Measurements from ENCODE around the gene SLC1A3.

Gene SLC1A3

GRCh38 chr5:36682499-36682898 lies 76.1 kb downstream of the SLC1A3 start:
- Histone ChIP-seq H3K4me1 (ENCODE audit: control insufficient read depth, insufficient read depth, low read length) (no peaks in the 10 kb centered on the region), H3K9me3 (ENCODE audit: control insufficient read depth, insufficient read depth, low read length) (no peaks in the 10 kb centered on the region), H3K9ac (ENCODE audit: low read depth, low read length) (no peak overlapping the region), H3K36me3 (ENCODE audit: control insufficient read depth, insufficient read depth, low read length) (no peaks in the 10 kb centered on the region), H3K27me3 (ENCODE audit: control insufficient read depth, insufficient read depth, low read length) (no peaks in the 10 kb centered on the region), H3K4me3 (ENCODE audit: low read depth, low read length) (no peak overlapping the region)

- Histone ChIP-seq H3K36me3 (ENCODE audit: control insufficient read depth, insufficient read depth, low read length) (no peaks in the 10 kb centered on the region), H3K27me3 (ENCODE audit: control insufficient read depth, insufficient read depth, low read length) (no peaks in the 10 kb centered on the region), H3K4me3 (ENCODE audit: low read depth, low read length) (no peak overlapping the region), H3K9me3 (ENCODE audit: control insufficient read depth, insufficient read depth, low read length) (no peaks in the 10 kb centered on the region), H3K4me1 (ENCODE audit: control insufficient read depth, insufficient read depth, low read length) (no peaks in the 10 kb centered on the region), H3K9ac (ENCODE audit: low read depth, low read length) (no peak overlapping the region)
These were observed 77.5 kb downstream of the SLC1A3 start for GRCh38 chr5:36683821-36684434.

- Histone ChIP-seq H3K27me3 (ENCODE audit: control insufficient read depth, insufficient read depth, low read length) (no peaks in the 10 kb centered on the region), H3K9me3 (ENCODE audit: control insufficient read depth, insufficient read depth, low read length) (no peaks in the 10 kb centered on the region), H3K36me3 (ENCODE audit: control insufficient read depth, insufficient read depth, low read length) (no peaks in the 10 kb centered on the region), H3K9ac (ENCODE audit: low read depth, low read length) (no peak overlapping the region), H3K4me3 (ENCODE audit: low read depth, low read length) (no peak overlapping the region), H3K4me1 (ENCODE audit: control insufficient read depth, insufficient read depth, low read length) (peaks cover under 1% of the 10 kb centered on the region)
These were observed 79.4 kb downstream of the SLC1A3 start for GRCh38 chr5:36685631-36686288.

GRCh38 chr5:36686881-36687280 lies 80.5 kb downstream of the SLC1A3 start:
- H3K9ac ChIP-seq (ENCODE audit: low read depth, low read length) = no peak overlapping the region
- no peak overlapping the region for H3K4me3 ChIP-seq (ENCODE audit: low read depth, low read length)
- H3K9me3 ChIP-seq (ENCODE audit: control insufficient read depth, insufficient read depth, low read length) = no peaks in the 10 kb centered on the region
- H3K36me3 ChIP-seq (ENCODE audit: control insufficient read depth, insufficient read depth, low read length) = no peaks in the 10 kb centered on the region
- peaks cover 5% of the 10 kb centered on the region for H3K27me3 ChIP-seq (ENCODE audit: control insufficient read depth, insufficient read depth, low read length)
- peaks cover 3% of the 10 kb centered on the region for H3K4me1 ChIP-seq (ENCODE audit: control insufficient read depth, insufficient read depth, low read length)

GRCh38 chr5:36688722-36689121 lies 82.3 kb downstream of the SLC1A3 start:
- no peak overlapping the region for H3K4me3 ChIP-seq (ENCODE audit: low read depth, low read length)
- H3K9ac ChIP-seq (ENCODE audit: low read depth, low read length) = no peak overlapping the region
- H3K4me1 ChIP-seq (ENCODE audit: control insufficient read depth, insufficient read depth, low read length) = peaks cover 3% of the 10 kb centered on the region
- H3K36me3 ChIP-seq (ENCODE audit: control insufficient read depth, insufficient read depth, low read length) = no peaks in the 10 kb centered on the region
- H3K27me3 ChIP-seq (ENCODE audit: control insufficient read depth, insufficient read depth, low read length) = peaks cover 18% of the 10 kb centered on the region
- no peaks in the 10 kb centered on the region for H3K9me3 ChIP-seq (ENCODE audit: control insufficient read depth, insufficient read depth, low read length)

- Histone ChIP-seq H3K4me1 (ENCODE audit: control insufficient read depth, insufficient read depth, low read length) (peaks cover 3% of the 10 kb centered on the region), H3K27me3 (ENCODE audit: control insufficient read depth, insufficient read depth, low read length) (peaks cover 23% of the 10 kb centered on the region), H3K9me3 (ENCODE audit: control insufficient read depth, insufficient read depth, low read length) (no peaks in the 10 kb centered on the region), H3K4me3 (ENCODE audit: low read depth, low read length) (no peak overlapping the region), H3K36me3 (ENCODE audit: control insufficient read depth, insufficient read depth, low read length) (no peaks in the 10 kb centered on the region), H3K9ac (ENCODE audit: low read depth, low read length) (no peak overlapping the region)
These were observed 82.8 kb downstream of the SLC1A3 start for GRCh38 chr5:36689225-36689624.

GRCh38 chr5:36690041-36690961 lies 83.9 kb downstream of the SLC1A3 start:
- H3K27me3 ChIP-seq (ENCODE audit: control insufficient read depth, insufficient read depth, low read length) = peaks cover 27% of the 10 kb centered on the region
- H3K4me1 ChIP-seq (ENCODE audit: control insufficient read depth, insufficient read depth, low read length) = peaks cover 3% of the 10 kb centered on the region
- H3K9ac ChIP-seq (ENCODE audit: low read depth, low read length) = peak overlapping the region; percentile 70

GRCh38 chr5:36691226-36691625 lies 84.8 kb downstream of the SLC1A3 start:
- H3K9me3 ChIP-seq (ENCODE audit: control insufficient read depth, insufficient read depth, low read length) = no peaks in the 10 kb centered on the region
- no peaks in the 10 kb centered on the region for H3K36me3 ChIP-seq (ENCODE audit: control insufficient read depth, insufficient read depth, low read length)
- H3K27me3 ChIP-seq (ENCODE audit: control insufficient read depth, insufficient read depth, low read length) = peaks cover 27% of the 10 kb centered on the region
- H3K4me3 ChIP-seq (ENCODE audit: low read depth, low read length) = no peak overlapping the region
- peaks cover 3% of the 10 kb centered on the region for H3K4me1 ChIP-seq (ENCODE audit: control insufficient read depth, insufficient read depth, low read length)
- no peak overlapping the region for H3K9ac ChIP-seq (ENCODE audit: low read depth, low read length)

More at GRCh38 chr5:36690041-36690961, 83.9 kb downstream of the SLC1A3 start:
- H3K36me3 ChIP-seq (ENCODE audit: control insufficient read depth, insufficient read depth, low read length) = no peaks in the 10 kb centered on the region
- H3K4me3 ChIP-seq (ENCODE audit: low read depth, low read length) = peak overlapping the region; percentile 65
- H3K9me3 ChIP-seq (ENCODE audit: control insufficient read depth, insufficient read depth, low read length) = no peaks in the 10 kb centered on the region

GRCh38 chr5:36691696-36692371 lies 85.4 kb downstream of the SLC1A3 start:
- Histone ChIP-seq H3K4me1 (ENCODE audit: control insufficient read depth, insufficient read depth, low read length) (peaks cover 3% of the 10 kb centered on the region), H3K9me3 (ENCODE audit: control insufficient read depth, insufficient read depth, low read length) (no peaks in the 10 kb centered on the region), H3K4me3 (ENCODE audit: low read depth, low read length) (no peak overlapping the region), H3K36me3 (ENCODE audit: control insufficient read depth, insufficient read depth, low read length) (no peaks in the 10 kb centered on the region), H3K27me3 (ENCODE audit: control insufficient read depth, insufficient read depth, low read length) (peaks cover 27% of the 10 kb centered on the region), H3K9ac (ENCODE audit: low read depth, low read length) (no peak overlapping the region)

GRCh38 chr5:36692791-36693763 lies 86.7 kb downstream of the SLC1A3 start:
- H3K9ac ChIP-seq (ENCODE audit: low read depth, low read length) = no peak overlapping the region
- peaks cover 3% of the 10 kb centered on the region for H3K4me1 ChIP-seq (ENCODE audit: control insufficient read depth, insufficient read depth, low read length)
- H3K4me3 ChIP-seq (ENCODE audit: low read depth, low read length) = peak overlapping the region; percentile 62
- H3K27me3 ChIP-seq (ENCODE audit: control insufficient read depth, insufficient read depth, low read length) = peaks cover 27% of the 10 kb centered on the region
- no peaks in the 10 kb centered on the region for H3K36me3 ChIP-seq (ENCODE audit: control insufficient read depth, insufficient read depth, low read length)
- H3K9me3 ChIP-seq (ENCODE audit: control insufficient read depth, insufficient read depth, low read length) = no peaks in the 10 kb centered on the region

Data from iPS-15b (cell line).